ENCODE results near the gene ENTPD8. TPM values are rescaled to one million over a fixed set of nuclear protein-coding genes. Genes with fewer than 3 reads are reported as not detected.

The ENTPD8 gene
- total and polyA plus RNA-seq, 2 of the 13 experiments (the other 11 are each of a cell fraction or from before 2014, with no cell fraction given) = 0.26 to 0.44 TPM

DNA sequence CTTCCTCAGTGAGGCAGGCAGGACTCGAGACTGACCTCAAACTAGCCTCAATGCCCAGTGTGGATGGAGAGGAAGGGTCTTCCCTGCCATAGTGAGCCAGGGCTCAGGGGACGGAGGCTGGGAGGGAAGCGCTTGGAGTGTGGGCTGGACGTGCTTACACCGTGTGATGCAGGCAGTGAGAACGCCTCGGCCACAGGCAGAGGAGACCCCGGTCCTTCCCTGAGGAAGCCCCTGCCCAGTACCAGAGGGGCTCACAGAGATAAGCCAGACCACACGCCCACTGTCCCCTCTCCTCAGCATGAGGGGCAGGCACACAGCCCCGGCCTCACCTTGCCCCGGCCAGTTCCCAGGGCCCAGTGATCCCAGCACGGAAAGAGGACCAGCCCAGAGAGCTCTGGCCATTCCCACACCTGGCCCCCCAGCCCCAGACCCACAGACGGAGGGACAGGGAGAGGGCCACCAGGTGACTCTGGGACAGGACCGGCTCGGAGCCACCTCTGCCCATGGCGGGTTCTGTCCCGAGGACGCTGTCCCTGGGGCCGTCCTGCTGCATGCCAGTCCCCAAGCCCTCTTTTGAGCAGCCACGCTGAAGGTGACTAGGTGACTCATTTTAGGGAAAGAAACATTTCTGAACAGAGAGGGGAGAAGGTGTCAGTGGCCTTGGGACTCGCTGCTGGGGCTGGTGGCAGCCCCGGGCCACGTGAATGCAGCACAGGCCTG, 24.0 kb upstream of the ENTPD8 start (continued):
- TF ChIP-seq MAX (IDR thresholded peaks at IDR 0.05) (peak; percentile 42; the same call in 1 of the 2 replicates), ARID2 (CRISPR knock-in tag; IDR thresholded peaks at IDR 0.05; ENCODE audit: borderline replicate concordance) (no peak), SAP130 (CRISPR knock-in tag; IDR thresholded peaks at IDR 0.05; ENCODE audit: low read depth) (peak; percentile 27), HMGA1 (CRISPR knock-in tag; conservative IDR thresholded peaks at IDR 0.05) (no peak), TCF7L2 (IDR thresholded peaks at IDR 0.05; ENCODE audit: low read depth, low read length) (no peak), ELF3 (CRISPR knock-in tag; IDR thresholded peaks at IDR 0.05) (0 out of 2 replicates have a peak, but pooled peaks have one; percentile 19), ATF3 (CRISPR knock-in tag; IDR thresholded peaks at IDR 0.05) (no peak), SKIL (CRISPR knock-in tag; IDR thresholded peaks at IDR 0.05; ENCODE audit: borderline replicate concordance) (no peak), CENPX (CRISPR knock-in tag; IDR thresholded peaks at IDR 0.05) (no peak), MEIS2 (CRISPR knock-in tag; IDR thresholded peaks at IDR 0.05) (peak; percentile 26; the same call in 1 of the 2 replicates), NKX3-1 (CRISPR knock-in tag; IDR thresholded peaks at IDR 0.05) (no peak), HOXD1 (CRISPR knock-in tag; IDR thresholded peaks at IDR 0.05) (0 out of 2 replicates have a peak, but pooled peaks have one; percentile 20), TEF (CRISPR knock-in tag; IDR thresholded peaks at IDR 0.05) (no peak), MYC (CRISPR knock-in tag; IDR thresholded peaks at IDR 0.05; ENCODE audit: borderline replicate concordance) (peak; percentile 58; the same call in 1 of the 2 replicates), HMG20A (CRISPR knock-in tag; IDR thresholded peaks at IDR 0.05; ENCODE audit: borderline replicate concordance) (no peak), PAWR (CRISPR knock-in tag; IDR thresholded peaks at IDR 0.05; ENCODE audit: borderline replicate concordance) (no peak), RFX1 (IDR thresholded peaks at IDR 0.05) (no peak)
- TF ChIP-seq, protein P1, sequence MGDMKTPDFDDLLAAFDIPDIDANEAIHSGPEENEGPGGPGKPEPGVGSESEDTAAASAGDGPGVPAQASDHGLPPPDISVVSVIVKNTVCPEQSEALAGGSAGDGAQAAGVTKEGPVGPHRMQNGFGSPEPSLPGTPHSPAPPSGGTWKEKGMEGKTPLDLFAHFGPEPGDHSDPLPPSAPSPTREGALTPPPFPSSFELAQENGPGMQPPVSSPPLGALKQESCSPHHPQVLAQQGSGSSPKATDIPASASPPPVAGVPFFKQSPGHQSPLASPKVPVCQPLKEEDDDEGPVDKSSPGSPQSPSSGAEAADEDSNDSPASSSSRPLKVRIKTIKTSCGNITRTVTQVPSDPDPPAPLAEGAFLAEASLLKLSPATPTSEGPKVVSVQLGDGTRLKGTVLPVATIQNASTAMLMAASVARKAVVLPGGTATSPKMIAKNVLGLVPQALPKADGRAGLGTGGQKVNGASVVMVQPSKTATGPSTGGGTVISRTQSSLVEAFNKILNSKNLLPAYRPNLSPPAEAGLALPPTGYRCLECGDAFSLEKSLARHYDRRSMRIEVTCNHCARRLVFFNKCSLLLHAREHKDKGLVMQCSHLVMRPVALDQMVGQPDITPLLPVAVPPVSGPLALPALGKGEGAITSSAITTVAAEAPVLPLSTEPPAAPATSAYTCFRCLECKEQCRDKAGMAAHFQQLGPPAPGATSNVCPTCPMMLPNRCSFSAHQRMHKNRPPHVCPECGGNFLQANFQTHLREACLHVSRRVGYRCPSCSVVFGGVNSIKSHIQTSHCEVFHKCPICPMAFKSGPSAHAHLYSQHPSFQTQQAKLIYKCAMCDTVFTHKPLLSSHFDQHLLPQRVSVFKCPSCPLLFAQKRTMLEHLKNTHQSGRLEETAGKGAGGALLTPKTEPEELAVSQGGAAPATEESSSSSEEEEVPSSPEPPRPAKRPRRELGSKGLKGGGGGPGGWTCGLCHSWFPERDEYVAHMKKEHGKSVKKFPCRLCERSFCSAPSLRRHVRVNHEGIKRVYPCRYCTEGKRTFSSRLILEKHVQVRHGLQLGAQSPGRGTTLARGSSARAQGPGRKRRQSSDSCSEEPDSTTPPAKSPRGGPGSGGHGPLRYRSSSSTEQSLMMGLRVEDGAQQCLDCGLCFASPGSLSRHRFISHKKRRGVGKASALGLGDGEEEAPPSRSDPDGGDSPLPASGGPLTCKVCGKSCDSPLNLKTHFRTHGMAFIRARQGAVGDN (CRISPR knock-in tag; IDR thresholded peaks at IDR 0.05) = peak; percentile 90
- TF ChIP-seq, protein P2, sequence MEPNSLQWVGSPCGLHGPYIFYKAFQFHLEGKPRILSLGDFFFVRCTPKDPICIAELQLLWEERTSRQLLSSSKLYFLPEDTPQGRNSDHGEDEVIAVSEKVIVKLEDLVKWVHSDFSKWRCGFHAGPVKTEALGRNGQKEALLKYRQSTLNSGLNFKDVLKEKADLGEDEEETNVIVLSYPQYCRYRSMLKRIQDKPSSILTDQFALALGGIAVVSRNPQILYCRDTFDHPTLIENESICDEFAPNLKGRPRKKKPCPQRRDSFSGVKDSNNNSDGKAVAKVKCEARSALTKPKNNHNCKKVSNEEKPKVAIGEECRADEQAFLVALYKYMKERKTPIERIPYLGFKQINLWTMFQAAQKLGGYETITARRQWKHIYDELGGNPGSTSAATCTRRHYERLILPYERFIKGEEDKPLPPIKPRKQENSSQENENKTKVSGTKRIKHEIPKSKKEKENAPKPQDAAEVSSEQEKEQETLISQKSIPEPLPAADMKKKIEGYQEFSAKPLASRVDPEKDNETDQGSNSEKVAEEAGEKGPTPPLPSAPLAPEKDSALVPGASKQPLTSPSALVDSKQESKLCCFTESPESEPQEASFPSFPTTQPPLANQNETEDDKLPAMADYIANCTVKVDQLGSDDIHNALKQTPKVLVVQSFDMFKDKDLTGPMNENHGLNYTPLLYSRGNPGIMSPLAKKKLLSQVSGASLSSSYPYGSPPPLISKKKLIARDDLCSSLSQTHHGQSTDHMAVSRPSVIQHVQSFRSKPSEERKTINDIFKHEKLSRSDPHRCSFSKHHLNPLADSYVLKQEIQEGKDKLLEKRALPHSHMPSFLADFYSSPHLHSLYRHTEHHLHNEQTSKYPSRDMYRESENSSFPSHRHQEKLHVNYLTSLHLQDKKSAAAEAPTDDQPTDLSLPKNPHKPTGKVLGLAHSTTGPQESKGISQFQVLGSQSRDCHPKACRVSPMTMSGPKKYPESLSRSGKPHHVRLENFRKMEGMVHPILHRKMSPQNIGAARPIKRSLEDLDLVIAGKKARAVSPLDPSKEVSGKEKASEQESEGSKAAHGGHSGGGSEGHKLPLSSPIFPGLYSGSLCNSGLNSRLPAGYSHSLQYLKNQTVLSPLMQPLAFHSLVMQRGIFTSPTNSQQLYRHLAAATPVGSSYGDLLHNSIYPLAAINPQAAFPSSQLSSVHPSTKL (CRISPR knock-in tag; IDR thresholded peaks at IDR 0.05) = peak; percentile 28
